Stimulated activated CD8-positive, alpha-beta memory T cell treated with anti-CD3 and anti-CD28 coated beads, Interleukin-7, amount 100 ng/mL, for 24 hours (primary cell): ENCODE results near the gene GIT2.

ENCODE experiments used
- DNase-seq: peaks from one replicate; pipeline ENCODE4 v3.0.0-alpha.2; 2020; ENCODE audit warnings: low read depth

Gene GIT2

GRCh38 chr12:109972821-109973220, 23.3 kb downstream of the GIT2 start:
- DNase-seq = no peak

DNA sequence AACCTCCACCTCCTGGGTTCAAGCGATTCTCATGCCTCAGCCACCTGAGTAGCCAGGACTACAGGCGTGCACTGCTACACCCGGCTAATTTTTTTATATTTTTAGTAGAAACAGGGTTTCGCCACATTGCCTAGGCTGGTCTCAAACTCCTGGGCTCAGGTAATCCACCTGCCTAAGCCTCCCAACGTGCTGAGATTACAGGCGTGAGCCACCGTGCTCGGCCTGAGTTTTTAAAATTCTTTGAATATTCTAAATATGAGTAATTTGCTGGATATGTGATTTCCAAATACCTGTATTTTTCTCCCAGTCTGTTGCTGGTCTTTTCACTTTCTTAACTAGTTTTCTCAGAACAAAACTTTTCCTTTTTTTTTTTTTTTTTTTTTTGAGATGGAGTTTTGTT, 27.4 kb downstream of the GIT2 start:
- DNase-seq = no peak

- no peak for DNase-seq
Measured at GRCh38 chr12:109968032-109968420, 28.1 kb downstream of the GIT2 start.

- no peak for DNase-seq
Measured at GRCh38 chr12:109967383-109968031, 28.7 kb downstream of the GIT2 start.

- DNase-seq = no peak
Measured at GRCh38 chr12:109966546-109966945, 29.6 kb downstream of the GIT2 start.

- no peak for DNase-seq
Measured at GRCh38 chr12:109963743-109964429, 32.3 kb downstream of the GIT2 start.

GRCh38 chr12:109963330-109963729, 32.8 kb downstream of the GIT2 start:
- no peak for DNase-seq

DNA sequence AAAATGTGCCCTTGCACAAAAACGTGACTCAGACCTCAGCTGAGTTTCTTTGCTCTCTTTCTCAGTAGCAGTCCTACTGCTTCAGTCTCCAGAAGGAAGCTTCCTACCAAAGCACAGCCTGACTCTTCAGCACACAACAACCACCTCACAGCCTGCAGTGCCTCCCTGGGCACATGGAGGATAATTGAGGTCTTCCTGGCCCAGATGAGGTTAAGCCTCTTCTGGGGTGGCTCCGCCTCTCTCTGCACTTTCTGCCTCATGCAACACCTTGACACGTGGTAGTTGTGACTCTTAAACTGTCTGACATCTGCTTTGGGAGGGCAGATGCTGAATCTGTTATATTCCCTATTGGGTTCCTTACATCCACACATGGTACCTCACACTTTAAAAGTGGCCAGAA, 33.8 kb downstream of the GIT2 start:
- DNase-seq = no peak

- no peak for DNase-seq
Measured at GRCh38 chr12:109961612-109962011, 34.6 kb downstream of the GIT2 start.

- no peak for DNase-seq
Measured at GRCh38 chr12:109961201-109961600, 35.0 kb downstream of the GIT2 start.

DNA sequence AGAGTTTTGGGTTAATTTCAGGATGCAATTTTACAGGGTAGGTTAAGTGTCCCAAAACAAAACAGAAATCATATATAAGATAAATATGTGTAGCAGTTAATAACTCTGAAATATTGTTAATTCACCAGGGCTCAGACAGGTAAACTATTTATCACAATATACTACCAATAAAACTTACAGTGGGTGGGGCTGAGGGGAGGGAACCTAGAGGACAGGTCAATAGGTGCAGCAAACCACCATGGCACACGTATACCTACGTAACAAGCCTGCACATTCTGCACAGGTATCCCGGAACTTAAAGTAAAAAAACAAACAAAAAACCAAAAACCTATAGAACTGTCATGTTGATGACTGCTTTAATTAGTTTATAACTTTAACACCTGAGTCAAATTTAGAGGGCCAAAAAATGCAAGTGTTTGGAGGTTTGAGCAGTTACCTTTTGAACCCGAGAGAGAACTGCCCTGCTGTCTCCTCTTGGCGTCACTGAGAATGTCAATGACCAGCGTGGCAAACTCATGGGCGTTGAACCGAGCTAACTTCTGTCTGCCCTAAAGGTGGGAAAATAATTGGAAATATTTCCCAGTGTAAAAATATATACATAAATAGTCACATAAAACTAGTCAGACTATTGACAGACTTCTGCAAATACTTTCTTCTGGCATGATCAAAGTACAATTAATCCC, 36.6 kb downstream of the GIT2 start:
- DNase-seq = no peak

DNA sequence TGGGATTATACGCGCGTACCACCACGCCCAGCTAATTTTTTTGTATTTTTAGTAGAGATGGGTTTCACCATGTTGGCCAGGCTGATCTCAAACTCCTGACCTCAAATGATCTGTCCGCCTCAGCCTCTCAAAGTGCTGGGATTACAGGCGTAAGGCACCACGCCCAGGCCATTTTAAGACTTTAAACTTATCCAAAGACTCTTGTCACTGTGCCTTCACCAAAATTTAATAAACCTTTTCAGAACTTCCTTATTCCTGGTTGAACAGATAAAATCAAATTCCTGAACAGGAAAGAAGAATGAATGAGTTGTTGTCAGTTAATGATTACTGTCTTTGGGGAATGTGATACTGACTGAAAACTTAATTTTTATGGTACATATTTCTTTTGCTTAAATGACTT, 37.8 kb downstream of the GIT2 start:
- DNase-seq = no peak

GRCh38 chr12:109953656-109954055, 42.5 kb downstream of the GIT2 start:
- no peak for DNase-seq

DNA sequence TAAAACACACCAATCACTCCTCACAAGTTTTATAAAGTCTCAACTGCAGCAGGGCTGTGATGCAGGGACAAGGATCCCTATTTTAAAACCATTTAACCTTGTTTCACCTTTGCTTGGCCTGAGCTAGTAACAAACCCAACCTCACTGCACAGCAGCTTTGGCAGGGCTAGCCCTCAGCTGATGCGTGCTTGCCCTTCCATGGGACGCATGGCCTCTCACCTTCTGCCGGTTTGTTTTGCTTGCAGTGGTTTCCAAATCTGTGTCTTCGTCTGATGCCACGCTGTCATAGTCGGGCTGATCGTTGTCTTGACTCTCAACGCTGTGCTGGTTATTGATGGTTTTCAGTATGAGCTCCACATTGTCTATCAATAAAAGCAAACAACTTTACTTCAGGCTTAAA, 43.3 kb downstream of the GIT2 start:
- DNase-seq = no peak

GRCh38 chr12:109952160-109952858, 43.9 kb downstream of the GIT2 start:
- no peak for DNase-seq

- DNase-seq = no peak
Measured at GRCh38 chr12:109951751-109952150, 44.4 kb downstream of the GIT2 start.

GRCh38 chr12:109951136-109951535, 45.0 kb downstream of the GIT2 start:
- no peak for DNase-seq

GRCh38 chr12:109950625-109951024, 45.5 kb downstream of the GIT2 start:
- no peak for DNase-seq

- no peak for DNase-seq
Measured at GRCh38 chr12:109949089-109949488, 47.1 kb downstream of the GIT2 start.

DNA sequence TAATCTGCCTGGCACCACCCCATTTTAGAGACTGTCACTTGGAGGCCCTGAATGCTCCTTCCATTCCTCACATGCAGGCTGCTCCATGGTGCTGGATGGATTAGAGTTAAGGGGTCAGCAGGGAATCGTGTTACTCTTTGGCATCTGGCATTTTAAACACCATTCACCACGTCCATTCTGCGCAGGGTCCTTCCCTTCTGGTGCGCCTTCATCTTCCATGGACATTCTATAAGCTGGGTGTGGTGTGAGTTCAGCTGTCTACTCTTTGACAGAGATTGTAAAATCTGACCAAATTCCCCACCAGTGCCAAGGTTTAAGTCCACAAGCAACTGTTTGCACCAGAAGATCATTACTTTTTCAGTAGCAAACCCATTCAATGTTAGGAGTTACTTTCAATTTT, 47.8 kb downstream of the GIT2 start:
- DNase-seq = no peak

DNA sequence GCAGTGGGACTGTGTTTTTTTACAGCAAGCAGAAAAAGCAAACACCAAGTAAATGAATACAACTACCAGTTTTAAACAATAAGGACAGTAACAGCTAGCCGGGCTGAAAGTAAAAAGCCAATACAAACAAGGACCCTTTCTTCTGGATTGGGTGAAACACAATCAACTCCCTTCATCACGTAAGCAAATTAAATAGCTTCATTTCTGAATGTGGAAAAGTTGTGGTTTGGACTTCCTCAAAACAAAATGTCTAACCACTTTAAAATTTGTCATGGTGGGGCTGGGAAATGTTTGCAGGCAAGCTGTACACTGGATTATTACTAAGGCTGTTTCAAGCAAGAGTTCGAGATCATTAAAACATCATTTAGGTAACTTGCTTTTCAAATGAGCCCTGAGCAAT, 48.6 kb downstream of the GIT2 start:
- DNase-seq = no peak

DNA sequence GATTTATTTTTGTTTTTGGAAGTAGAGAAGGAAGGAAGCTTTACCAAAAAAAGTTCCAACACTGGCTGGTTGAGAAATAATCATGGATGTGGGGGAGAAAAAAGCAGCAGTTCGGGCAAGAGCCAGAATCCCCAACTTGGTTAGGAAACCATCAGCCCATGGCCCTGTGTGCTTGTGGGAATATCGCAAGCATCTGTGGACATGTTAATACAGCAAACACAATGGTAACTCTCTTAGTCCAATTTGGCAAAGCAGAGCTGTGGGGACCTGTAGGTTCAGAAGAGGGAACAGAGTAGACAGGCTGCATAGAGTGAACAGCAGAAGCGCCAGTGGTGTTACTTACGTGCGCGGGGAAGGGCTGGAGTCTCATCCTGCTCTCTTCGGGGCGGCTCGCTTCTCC, 49.3 kb downstream of the GIT2 start:
- no peak for DNase-seq

DNA sequence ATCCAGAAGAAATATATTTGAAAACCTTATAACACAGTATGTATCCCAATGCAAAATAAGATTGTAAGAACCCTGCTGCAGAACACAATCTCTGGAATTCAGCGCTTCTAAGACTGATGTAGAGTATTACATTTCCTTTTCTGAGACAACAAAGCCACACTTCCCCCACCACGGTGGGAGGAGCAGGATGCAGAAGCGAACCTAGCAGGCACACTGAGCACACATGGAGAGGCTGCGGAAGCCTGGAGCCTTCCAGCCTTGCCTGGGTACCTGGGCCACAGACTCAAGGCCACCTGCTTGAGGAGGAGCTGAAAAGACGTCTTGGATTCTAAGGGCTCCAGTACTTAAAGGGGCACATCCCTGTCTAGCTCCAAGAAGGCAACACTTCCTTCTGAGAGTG, 49.7 kb downstream of the GIT2 start:
- DNase-seq = no peak
